Naive thymus-derived CD4-positive, alpha-beta T cell (primary cell): ENCODE data around the gene ELK3. TPM values are rescaled to one million over a fixed set of nuclear protein-coding genes. Genes with fewer than 3 reads are reported as not detected.

ENCODE experiments used
- ATAC-seq: fragments of 150-1000 bp; cut with Tn5 transposase; 2 replicates; pipeline ENCODE4 v1.10.0; 2021; ENCODE audit warnings: mild to moderate bottlenecking, moderate library complexity
- CTCF ChIA-PET: fragments of 350-600 bp; sonication (Branson Sonifier 250); formaldehyde crosslinking; loops from one replicate; lab custom pipeline; 2021; ENCODE audit warnings: antibody characterized with exemption; lab: Charles Lee
- POLR2A ChIA-PET: fragments of 350-600 bp; sonication (Branson Sonifier 250); formaldehyde crosslinking; loops from one replicate; lab custom pipeline; 2021; ENCODE audit warnings: antibody characterized with exemption, inconsistent platforms; lab: Charles Lee
- DNase-seq, 9 donors: peaks; one replicate each; pipeline versions ENCODE4 v3.0.0 to v3.0.0-alpha.2; 2020 to 2022; ENCODE audit warnings: mixed read lengths in 1 of 9
- H3K27ac ChIP-seq: one replicate; pipeline ENCODE4 v1.7.0; 2013; ENCODE audit warnings: mild to moderate bottlenecking, low read depth, low read length, moderate library complexity
- H3K27me3 ChIP-seq, 2 donors: one replicate each; pipeline ENCODE4 v1.7.0; 2013; ENCODE audit warnings: low read length in 2 of 2, mild to moderate bottlenecking in 2 of 2, moderate library complexity in 2 of 2; ENCODE audit not compliant: control insufficient read depth in 2 of 2, insufficient read depth in 2 of 2
- H3K36me3 ChIP-seq, 3 experiments: 1 replicate in 2 of 3; 2 replicates in 1 of 3; pipeline ENCODE4 v1.7.0; 2013; ENCODE audit warnings: low read length in 3 of 3, mild to moderate bottlenecking in 3 of 3, moderate library complexity in 1 of 3; ENCODE audit not compliant: insufficient read depth in 3 of 3, control insufficient read depth in 2 of 3
- H3K4me1 ChIP-seq, 2 donors: one replicate each; pipeline ENCODE4 v1.7.0; 2013; ENCODE audit warnings: low read length in 2 of 2, mild to moderate bottlenecking in 2 of 2, moderate library complexity in 1 of 2; ENCODE audit not compliant: control insufficient read depth in 2 of 2, insufficient read depth in 2 of 2
- H3K4me3 ChIP-seq: 2 replicates; pipeline ENCODE4 v1.7.0; 2013; ENCODE audit warnings: mild to moderate bottlenecking, low read length
- H3K9me3 ChIP-seq, 3 experiments: 1 replicate in 2 of 3; 2 replicates in 1 of 3; pipeline ENCODE4 v1.7.0; 2013; ENCODE audit warnings: low read length in 3 of 3; ENCODE audit not compliant: control insufficient read depth in 2 of 3
- H3K27ac Mint-ChIP-seq, 9 donors: one replicate each; pipeline ENCODE4 v1.8.0; 2020 to 2022; ENCODE audit warnings: mixed read lengths in 9 of 9, mild to moderate bottlenecking in 8 of 9, moderate library complexity in 5 of 9, inconsistent platforms in 2 of 9
- H3K27me3 Mint-ChIP-seq, 5 donors: one replicate each; pipeline ENCODE4 v1.8.0; 2021 to 2022; ENCODE audit warnings: mixed read lengths in 5 of 5, mild to moderate bottlenecking in 1 of 5
- H3K36me3 Mint-ChIP-seq, 5 donors: one replicate each; pipeline ENCODE4 v1.8.0; 2020 to 2022; ENCODE audit warnings: mixed read lengths in 5 of 5, mild to moderate bottlenecking in 3 of 5, inconsistent platforms in 1 of 5
- H3K4me1 Mint-ChIP-seq, 7 donors: one replicate each; pipeline ENCODE4 v1.8.0; 2020 to 2022; ENCODE audit warnings: mixed read lengths in 7 of 7, mild to moderate bottlenecking in 3 of 7, inconsistent platforms in 1 of 7
- H3K4me3 Mint-ChIP-seq, 10 donors: one replicate each; pipeline ENCODE4 v1.8.0; 2020 to 2022; ENCODE audit warnings: mild to moderate bottlenecking in 10 of 10, mixed read lengths in 10 of 10, moderate library complexity in 6 of 10, inconsistent platforms in 2 of 10
- H3K9me3 Mint-ChIP-seq, 11 donors: one replicate each; pipeline ENCODE4 v1.8.0; 2020 to 2022; ENCODE audit warnings: mixed read lengths in 11 of 11, mild to moderate bottlenecking in 4 of 11, inconsistent platforms in 1 of 11, moderate library complexity in 1 of 11
- intact Hi-C, 2 donors: fragments of 100-400 bp; cut with micrococcal nuclease; formaldehyde crosslinking; loops; one replicate each; pipeline ENCODE4 v1.15.1; 2023
- polyA plus RNA-seq, 2 donors: library from polyadenylated mRNA; unstranded; fragments of 300-500 nt; fragmentation: Illumina TruSeq; gene quantifications; one replicate each; pipeline ENCODE4 v1.2.3, GENCODE V29; 2021
- total RNA-seq, 6 experiments: library from RNA in 5 of 6; stranded (reverse) in 5 of 6; gene quantifications; 1 replicate in 5 of 6; 2 replicates in 1 of 6; pipeline ENCODE4 v1.2.3 and lab custom pipeline; 2021 to 2026

Gene ELK3
- total and polyA plus RNA-seq, 7 experiments from 2014 or later, result 16.8 to 52.3 (median 29.4) TPM

- H3K4me1 ChIP-seq, result no peaks in the 10 kb centered on the region
- DNase-seq (no peak), ATAC-seq (no peak)
- H3K27me3 ChIP-seq, result no peaks in the 10 kb centered on the region
- H3K36me3 Mint-ChIP-seq, result peaks cover 8 to 43% (median 34%) of the 10 kb centered on the region in 5 donors
- H3K4me3 Mint-ChIP-seq, result no peak overlapping the region
- peaks cover 5 to 30% (median 13%) of the 10 kb centered on the region in 7 donors for H3K4me1 Mint-ChIP-seq
- no peaks in the 10 kb centered on the region for H3K9me3 ChIP-seq
- peaks cover 0 to 2% (median 0%) of the 10 kb centered on the region in 11 donors for H3K9me3 Mint-ChIP-seq
- POLR2A ChIA-PET, result interaction anchor here (1.4 kb wide), 1 partner anchor 10 kb away, joined by 3 read pairs; no protein-coding TSS in a partner anchor
- H3K36me3 ChIP-seq, result peaks cover 0 to 31% (median 5%) of the 10 kb centered on the region in 3 experiments
- intact Hi-C loops, result no loop called here
- no peak overlapping the region for H3K4me3 ChIP-seq
- CTCF ChIA-PET, result interaction anchor here (1.2 kb wide), 2 partner anchors 139 to 256 kb away, joined by 3 read pairs; partner anchors contain the start of gene CDK17
- H3K27me3 Mint-ChIP-seq, result no peaks in the 10 kb centered on the region
- no peak overlapping the region for H3K27ac ChIP-seq
- H3K27ac Mint-ChIP-seq, result peak overlapping the region in 6 of 9 donors; percentile 33 to 80 (median 60)
Measured at GRCh38 chr12:96261557-96261956, 67.4 kb downstream of the ELK3 start.

- H3K27me3 ChIP-seq, result no peaks in the 10 kb centered on the region
- no peaks in the 10 kb centered on the region for H3K9me3 ChIP-seq
- H3K4me1 Mint-ChIP-seq, result peaks cover 2 to 41% (median 17%) of the 10 kb centered on the region in 7 donors
- peaks cover 3 to 31% (median 5%) of the 10 kb centered on the region in 3 experiments for H3K36me3 ChIP-seq
- no peak overlapping the region for H3K4me3 Mint-ChIP-seq
- H3K27ac ChIP-seq, result no peak overlapping the region
- H3K27me3 Mint-ChIP-seq, result no peaks in the 10 kb centered on the region
- no peaks in the 10 kb centered on the region for H3K4me1 ChIP-seq
- peaks cover 0 to 2% (median 0%) of the 10 kb centered on the region in 11 donors for H3K9me3 Mint-ChIP-seq
- ChIA-PET CTCF (interaction anchor here (0.8 to 1.6 kb wide), 2 partner anchors 34 to 203 kb away, joined by 3 to 5 read pairs; no protein-coding TSS in a partner anchor), POLR2A (no interaction called here)
- peaks cover 8 to 41% (median 34%) of the 10 kb centered on the region in 5 donors for H3K36me3 Mint-ChIP-seq
- ATAC-seq (no peak), DNase-seq (no peak)
- H3K4me3 ChIP-seq, result no peak overlapping the region
- peak overlapping the region in 8 of 9 donors; percentile 9 to 85 (median 61) for H3K27ac Mint-ChIP-seq
- intact Hi-C loops, result no loop called here
Measured at GRCh38 chr12:96263449-96263902, 69.3 kb downstream of the ELK3 start.

GRCh38 chr12:96265400-96265799 lies 71.2 kb downstream of the ELK3 start:
- intact Hi-C loops, result no loop called here
- ChIA-PET POLR2A (no interaction called here), CTCF (interaction anchor here (0.7 to 1.0 kb wide), 2 partner anchors 135 to 198 kb away, joined by 3 read pairs; partner anchors contain the start of gene CDK17)
- Histone ChIP-seq H3K36me3 (peaks cover 5 to 28% (median 6%) of the 10 kb centered on the region in 3 experiments), H3K4me3 (no peak overlapping the region), H3K9me3 (no peaks in the 10 kb centered on the region), H3K27me3 (no peaks in the 10 kb centered on the region), H3K27ac (no peak overlapping the region), H3K4me1 (peaks cover 0 to 2% of the 10 kb centered on the region in 2 donors)
- ATAC-seq (no peak), DNase-seq (no peak)
- Mint-ChIP-seq H3K36me3 (peaks cover 8 to 42% (median 33%) of the 10 kb centered on the region in 5 donors), H3K4me3 (no peak overlapping the region), H3K27ac (peak overlapping the region in 6 of 9 donors; percentile 4 to 78 (median 30)), H3K27me3 (no peaks in the 10 kb centered on the region), H3K4me1 (peaks cover 0 to 53% (median 28%) of the 10 kb centered on the region in 7 donors), H3K9me3 (peaks cover 0 to 2% (median 0%) of the 10 kb centered on the region in 11 donors)

DNA sequence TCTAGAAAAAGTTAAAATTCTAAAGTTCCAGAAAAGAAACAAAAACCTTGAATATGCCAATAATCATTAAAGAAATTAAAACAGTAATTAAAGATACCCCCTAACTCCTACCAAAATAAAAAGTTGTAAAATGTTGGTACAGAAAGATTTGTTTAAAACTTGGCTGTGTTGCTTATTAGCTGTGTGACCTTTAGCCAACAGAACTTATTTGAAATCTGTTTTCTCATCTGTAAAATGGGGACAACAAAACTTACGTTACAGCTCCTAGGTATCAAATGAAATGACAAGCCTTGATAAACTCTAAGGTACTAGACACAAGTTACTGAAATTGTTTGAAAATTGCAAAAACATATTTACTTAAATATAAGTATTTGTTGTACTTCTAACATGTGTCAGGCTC lies 71.7 kb downstream of the ELK3 start:
- intact Hi-C loops, result no loop called here
- peaks cover 5 to 27% (median 6%) of the 10 kb centered on the region in 3 experiments for H3K36me3 ChIP-seq

DNA sequence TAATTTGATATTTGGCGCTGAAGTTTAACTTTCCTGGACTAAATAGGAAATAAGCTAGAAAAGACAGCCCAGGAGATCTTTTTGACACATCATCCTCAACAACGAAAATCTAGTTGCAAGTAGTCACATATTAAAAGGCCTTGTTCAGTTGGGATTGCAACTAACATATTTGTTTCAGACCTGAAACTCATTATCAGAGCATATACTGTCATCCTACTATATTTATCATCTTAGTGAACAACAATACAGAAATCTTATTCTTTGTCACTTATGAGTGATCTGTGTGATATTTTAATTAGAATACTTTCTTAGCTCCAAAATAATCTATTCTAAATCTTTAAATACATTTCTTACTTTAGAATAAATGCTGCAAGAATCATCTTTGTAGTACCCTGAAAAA lies 72.1 kb downstream of the ELK3 start:
- intact Hi-C loops, result no loop called here
- DNase-seq (no peak), ATAC-seq (no peak)
- Histone ChIP-seq H3K4me1 (peaks cover 0 to 2% of the 10 kb centered on the region in 2 donors), H3K4me3 (no peak overlapping the region), H3K27me3 (no peaks in the 10 kb centered on the region), H3K36me3 (peaks cover 5 to 28% (median 6%) of the 10 kb centered on the region in 3 experiments), H3K27ac (no peak overlapping the region), H3K9me3 (no peaks in the 10 kb centered on the region)
- H3K27ac Mint-ChIP-seq, result peak overlapping the region in 4 of 9 donors; percentile 9 to 78 (median 20)
- CTCF ChIA-PET, result interaction anchor here (1.2 kb wide), 1 partner anchor 51 kb away, joined by 7 read pairs; no protein-coding TSS in a partner anchor
- peaks cover 0 to 44% (median 25%) of the 10 kb centered on the region in 7 donors for H3K4me1 Mint-ChIP-seq
- no peak overlapping the region for H3K4me3 Mint-ChIP-seq
- POLR2A ChIA-PET, result interaction anchor here (1.0 to 1.7 kb wide), 2 partner anchors 8 to 15 kb away, joined by 4 read pairs; no protein-coding TSS in a partner anchor
- no peaks in the 10 kb centered on the region for H3K27me3 Mint-ChIP-seq
- H3K9me3 Mint-ChIP-seq, result no peaks in the 10 kb centered on the region
- H3K36me3 Mint-ChIP-seq, result peaks cover 8 to 40% (median 26%) of the 10 kb centered on the region in 5 donors

More for the DNA sequence above, 71.7 kb downstream of the ELK3 start:
- no peaks in the 10 kb centered on the region for H3K9me3 Mint-ChIP-seq
- DNase-seq (no peak), ATAC-seq (no peak)
- no peak overlapping the region for H3K4me3 ChIP-seq
- H3K4me3 Mint-ChIP-seq, result no peak overlapping the region
- H3K27me3 Mint-ChIP-seq, result no peaks in the 10 kb centered on the region
- H3K36me3 Mint-ChIP-seq, result peaks cover 8 to 39% (median 29%) of the 10 kb centered on the region in 5 donors
- ChIA-PET POLR2A (interaction anchor here (1.0 kb wide), 1 partner anchor 15 kb away, joined by 4 read pairs; no protein-coding TSS in a partner anchor), CTCF (interaction anchor here (1.0 to 1.2 kb wide), 2 partner anchors 51 to 134 kb away, joined by 3 to 7 read pairs; partner anchors contain the start of gene CDK17)
- no peak overlapping the region for H3K27ac ChIP-seq
- H3K9me3 ChIP-seq, result no peaks in the 10 kb centered on the region
- peak overlapping the region in 5 of 9 donors; percentile 11 to 78 (median 26) for H3K27ac Mint-ChIP-seq
- no peaks in the 10 kb centered on the region for H3K27me3 ChIP-seq
- peaks cover 0 to 2% of the 10 kb centered on the region in 2 donors for H3K4me1 ChIP-seq
- H3K4me1 Mint-ChIP-seq, result peaks cover 0 to 48% (median 25%) of the 10 kb centered on the region in 7 donors

DNA sequence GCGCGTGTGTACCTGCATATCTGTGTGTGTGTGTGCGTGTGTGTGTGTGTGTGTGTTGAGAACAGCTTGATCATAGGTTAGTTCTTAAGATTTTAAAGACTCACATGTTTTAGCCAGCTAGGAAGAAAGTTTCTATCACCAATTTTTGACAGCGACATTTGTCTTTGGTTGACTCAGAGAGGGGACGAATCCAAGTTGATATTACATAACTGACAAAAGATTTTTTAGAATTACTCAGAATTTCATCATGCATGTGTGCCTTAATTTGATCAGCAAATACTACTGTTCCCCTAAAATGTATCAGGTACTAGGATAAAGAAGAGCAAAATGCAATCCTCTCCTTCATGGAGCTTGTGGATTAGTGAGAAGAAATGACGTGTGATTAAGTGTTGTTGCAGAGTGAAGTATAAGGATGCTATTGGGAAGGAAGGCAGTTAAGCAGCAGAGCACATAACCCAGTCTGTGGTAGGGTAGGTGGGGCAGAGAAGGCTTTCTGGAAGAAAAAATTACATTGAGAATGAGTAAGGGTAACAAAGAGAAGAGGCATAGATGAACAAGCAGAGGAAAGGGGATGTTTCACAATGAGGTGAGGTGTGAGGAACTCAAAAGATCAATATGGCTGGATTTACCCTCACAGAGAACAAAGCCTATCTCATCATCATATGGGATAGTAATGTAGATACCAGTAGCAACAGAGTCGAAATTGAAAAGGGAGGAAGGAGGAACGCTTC lies 77.5 kb downstream of the ELK3 start:
- H3K27ac Mint-ChIP-seq, result peak overlapping the region in 8 of 9 donors; percentile 24 to 86 (median 58)
- DNase-seq (no peak), ATAC-seq (no peak)
- H3K9me3 Mint-ChIP-seq, result no peaks in the 10 kb centered on the region
- no peaks in the 10 kb centered on the region for H3K27me3 Mint-ChIP-seq
- H3K9me3 ChIP-seq, result no peaks in the 10 kb centered on the region
- peaks cover 0 to 28% (median 6%) of the 10 kb centered on the region in 3 experiments for H3K36me3 ChIP-seq
- peaks cover 0 to 2% of the 10 kb centered on the region in 2 donors for H3K4me1 ChIP-seq
- ChIA-PET POLR2A (interaction anchor here (0.6 to 1.2 kb wide), 2 partner anchors 10 to 236 kb away, joined by 3 read pairs; no protein-coding TSS in a partner anchor), CTCF (no interaction called here)
- H3K4me1 Mint-ChIP-seq, result peaks cover 8 to 52% (median 37%) of the 10 kb centered on the region in 7 donors
- no peak overlapping the region for H3K4me3 Mint-ChIP-seq
- intact Hi-C loops, result no loop called here
- H3K27me3 ChIP-seq, result no peaks in the 10 kb centered on the region
- no peak overlapping the region for H3K4me3 ChIP-seq
- no peak overlapping the region for H3K27ac ChIP-seq
- peaks cover 6 to 48% (median 30%) of the 10 kb centered on the region in 5 donors for H3K36me3 Mint-ChIP-seq
